GM12891 (cell line): ENCODE data around the gene COPE.

ENCODE experiments used
- PAX5 ChIP-seq: IDR thresholded peaks from 2 replicates; pipeline ENCODE4 v1.6.1; 2011; ENCODE audit warnings: low read length, moderate library complexity, mild to moderate bottlenecking; ENCODE audit not compliant: insufficient read depth, severe bottlenecking
- POLR2A ChIP-seq: IDR thresholded peaks from 2 replicates; pipeline ENCODE4 v1.6.1; 2011; ENCODE audit warnings: low read depth, low read length, control low read depth
- POLR2AphosphoS5 ChIP-seq: IDR thresholded peaks from 2 replicates; pipeline ENCODE4 v1.6.1; 2011; ENCODE audit warnings: low read depth, low read length, control low read depth
- POU2F2 ChIP-seq: IDR thresholded peaks from 2 replicates; pipeline ENCODE4 v1.6.1; 2011; ENCODE audit warnings: low read depth, mild to moderate bottlenecking, control low read depth, low read length, moderate library complexity
- SPI1 ChIP-seq: IDR thresholded peaks from 2 replicates; pipeline ENCODE4 v1.6.1; 2011; ENCODE audit warnings: low read depth, low read length, control low read depth
- TAF1 ChIP-seq: IDR thresholded peaks from 2 replicates; pipeline ENCODE4 v1.6.1; 2011; ENCODE audit warnings: low read depth, low read length, control low read depth

DNA sequence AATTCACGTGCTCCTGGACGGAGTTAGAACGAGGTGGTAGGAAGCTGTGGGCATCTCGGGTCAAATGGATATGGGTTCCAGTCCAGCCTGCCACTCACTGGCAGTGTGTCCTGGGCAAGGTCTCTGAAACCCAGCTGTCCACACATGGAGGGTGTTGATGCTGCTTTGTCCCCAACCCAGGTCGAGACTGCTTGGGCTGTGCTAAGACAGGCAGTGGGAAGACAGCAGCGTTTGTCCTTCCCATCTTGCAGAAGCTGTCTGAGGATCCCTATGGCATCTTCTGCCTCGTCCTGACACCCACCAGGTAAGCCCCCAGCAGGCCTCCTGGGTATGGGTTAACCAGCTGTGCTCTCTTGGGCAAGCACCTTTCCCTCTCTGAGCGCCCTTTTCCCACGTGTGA is 1.2 kb upstream of the COPE start:
- no peak for TF ChIP-seq POLR2A
- no peak for TF ChIP-seq POLR2AphosphoS5
- no peak for TF ChIP-seq TAF1
- no peak for TF ChIP-seq SPI1
- TF ChIP-seq POU2F2: no peak
- no peak for TF ChIP-seq PAX5
